Measurements from ENCODE around the gene RHEX.
"Not testable (repeated sequence)": the region's sequence is repeated elsewhere in the genome, so short reads cannot be mapped to it uniquely, and the experiment has no call there.

Gene RHEX

GRCh38 chr1:206052919-206053610 lies at the start of gene RHEX:
Gene RHEX (plus strand): TSS chr1:206053173. CDS start chr1:206097829, 44,656 bp downstream.
- DNase-seq (ENCODE audit: low read depth in 2 of 2) = not testable (repeated sequence)

GRCh38 chr1:206003854-206004800 lies 48.8 kb upstream of the RHEX start:
- no peak for DNase-seq (ENCODE audit: low read depth in 2 of 2)

- DNase-seq (ENCODE audit: low read depth in 2 of 2) = peak in 1 of 2 experiments; percentile 2
Measured at GRCh38 chr1:206004826-206005225, 48.1 kb upstream of the RHEX start.

GRCh38 chr1:206005234-206005633 lies 47.7 kb upstream of the RHEX start:
- no peak for DNase-seq (ENCODE audit: low read depth in 2 of 2)

- DNase-seq (ENCODE audit: low read depth in 2 of 2) = no peak
Measured at GRCh38 chr1:206005778-206006180, 47.2 kb upstream of the RHEX start.

GRCh38 chr1:206006946-206007345 lies 46.0 kb upstream of the RHEX start:
- no peak for DNase-seq (ENCODE audit: low read depth in 2 of 2)

- no peak for DNase-seq (ENCODE audit: low read depth in 2 of 2)
Measured at GRCh38 chr1:206010060-206010459, 42.9 kb upstream of the RHEX start.

- DNase-seq (ENCODE audit: low read depth in 2 of 2) = no peak
Measured at GRCh38 chr1:206011057-206011456, 41.9 kb upstream of the RHEX start.

GRCh38 chr1:206012086-206012859 lies 40.7 kb upstream of the RHEX start:
- no peak for DNase-seq (ENCODE audit: low read depth in 2 of 2)

- no peak for DNase-seq (ENCODE audit: low read depth in 2 of 2)
Measured at GRCh38 chr1:206013026-206013795, 39.8 kb upstream of the RHEX start.

- DNase-seq (ENCODE audit: low read depth in 2 of 2) = no peak
Measured at GRCh38 chr1:206014601-206015000, 38.4 kb upstream of the RHEX start.

- DNase-seq (ENCODE audit: low read depth in 2 of 2) = no peak
Measured at GRCh38 chr1:206015071-206015470, 37.9 kb upstream of the RHEX start.

GRCh38 chr1:206020393-206021007 lies 32.5 kb upstream of the RHEX start:
- no peak for DNase-seq (ENCODE audit: low read depth in 2 of 2)

- no peak for DNase-seq (ENCODE audit: low read depth in 2 of 2)
Measured at GRCh38 chr1:206021008-206021625, 31.9 kb upstream of the RHEX start.

GRCh38 chr1:206021626-206022365 lies 31.2 kb upstream of the RHEX start:
- peak; percentile 24 to 31 for DNase-seq (ENCODE audit: low read depth in 2 of 2)

- no peak for DNase-seq (ENCODE audit: low read depth in 2 of 2)
Measured at GRCh38 chr1:206022766-206023165, 30.2 kb upstream of the RHEX start.

- DNase-seq (ENCODE audit: low read depth in 2 of 2) = no peak
Measured at GRCh38 chr1:206023695-206024094, 29.3 kb upstream of the RHEX start, which contains the start of gene CTSE. Gene CTSE (minus strand): TSS chr1:206023895. CDS start chr1:206023791, 104 bp downstream.

GRCh38 chr1:206025283-206025820 lies 27.6 kb upstream of the RHEX start:
- DNase-seq (ENCODE audit: low read depth in 2 of 2) = no peak

- peak in 1 of 2 experiments; percentile 4 for DNase-seq (ENCODE audit: low read depth in 2 of 2)
Measured at GRCh38 chr1:206029484-206029883, 23.5 kb upstream of the RHEX start.
